NCI-H2196 (cell line): ENCODE data around the gene ATG9B.

Experiments
- DNase-seq: peaks from one replicate; lab custom pipeline; 2025; ENCODE audit not compliant: unreplicated experiment; lab: John Stamatoyannopoulos, UW

ATG9B gene

GRCh38 chr7:150968056-150968733, 56.1 kb downstream of the ATG9B start:
- DNase-seq = no peak

DNA sequence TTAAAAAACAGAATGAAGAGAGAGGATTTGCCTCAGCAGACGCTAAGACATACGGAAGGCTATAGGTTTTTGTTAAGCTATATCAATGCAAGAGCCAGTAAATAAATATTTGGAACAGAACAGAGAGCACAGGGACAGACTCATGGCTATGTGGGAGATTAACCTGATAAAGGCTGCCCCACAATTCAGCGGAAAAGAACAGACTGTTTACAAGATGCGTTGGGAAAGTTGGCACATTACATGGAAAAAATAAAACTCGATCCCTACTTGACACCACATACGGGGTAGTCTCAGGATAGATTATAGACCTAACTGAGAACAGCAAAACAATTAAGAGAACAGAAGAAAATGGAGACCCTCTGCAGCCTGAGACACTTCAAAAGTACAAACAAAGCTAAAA, 56.9 kb downstream of the ATG9B start:
- peak; percentile 19 for DNase-seq

- no peak for DNase-seq
Observed at GRCh38 chr7:150966002-150966401, 58.3 kb downstream of the ATG9B start.

DNA sequence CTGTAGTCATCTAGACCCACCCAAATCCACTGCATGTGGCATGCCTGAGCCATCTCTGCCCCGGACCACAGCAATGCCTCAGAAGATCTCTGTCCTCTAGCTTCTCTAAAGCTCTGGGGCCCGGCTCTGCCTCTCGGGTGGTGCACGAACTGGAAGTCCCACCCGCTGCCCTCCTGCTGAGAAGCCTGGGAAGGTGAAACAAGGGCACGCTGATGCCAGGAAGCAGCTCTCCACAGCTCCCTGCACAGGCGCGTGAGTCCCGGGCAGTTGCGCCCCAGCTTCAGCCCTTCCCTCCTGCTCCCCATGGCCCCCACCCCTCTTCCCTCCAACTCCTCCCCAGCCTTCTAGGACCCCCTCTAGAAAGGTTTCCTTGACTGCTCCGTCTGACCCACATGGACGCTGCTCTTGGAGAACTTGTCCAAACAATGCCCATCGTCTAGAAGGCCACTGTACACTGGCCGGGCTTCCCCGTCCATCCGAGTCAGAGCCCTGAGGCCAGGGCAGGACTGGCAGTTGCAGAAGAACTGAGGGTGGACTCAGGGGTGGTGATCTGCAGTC, 58.9 kb downstream of the ATG9B start:
- DNase-seq = no peak
